ENCODE measurements around the gene PRKAR1B.

The PRKAR1B gene

GRCh38 chr7:684416-684815 lies 42.7 kb downstream of the PRKAR1B start:
- no peaks in the 10 kb centered on the region for H3K9me2 ChIP-seq (replicated peaks; ENCODE audit: low read depth, low read length)
- no peak overlapping the region for H3K4me2 ChIP-seq (ENCODE audit: low read depth, low read length, poor library complexity, severe bottlenecking)
- no peak for TF ChIP-seq CTCF (conservative IDR thresholded peaks at IDR 0.05; ENCODE audit: low read length)
- no peak for TF ChIP-seq EZH2phosphoT487 (IDR thresholded peaks at IDR 0.05; ENCODE audit: borderline replicate concordance)
- H4K20me1 ChIP-seq (ENCODE audit: insufficient read depth, low read length, poor library complexity, severe bottlenecking) = no peaks in the 10 kb centered on the region
- H3K4me3 ChIP-seq (ENCODE audit: low read length, poor library complexity, severe bottlenecking) = no peak overlapping the region
- no peaks in the 10 kb centered on the region for H3K4me1 ChIP-seq (ENCODE audit: insufficient read depth, low read length, poor library complexity, severe bottlenecking)
- no peak overlapping the region for H3K9ac ChIP-seq (ENCODE audit: low read depth, low read length, poor library complexity, severe bottlenecking)
- no peak overlapping the region for H2AFZ ChIP-seq (ENCODE audit: low read length)
- H3K79me2 ChIP-seq (ENCODE audit: insufficient read depth, low read length) = no peaks in the 10 kb centered on the region
- no peaks in the 10 kb centered on the region for H3F3A ChIP-seq (ENCODE audit: low read depth)
- H3K9me3 ChIP-seq (ENCODE audit: insufficient read depth, low read depth, low read length) = peaks cover 13% of the 10 kb centered on the region; the same call in 1 of the 2 replicates
- no peaks in the 10 kb centered on the region for H3K27me3 ChIP-seq (ENCODE audit: insufficient read depth, low read length, poor library complexity, severe bottlenecking)
- no peaks in the 10 kb centered on the region for H3K36me3 ChIP-seq (ENCODE audit: insufficient read depth, low read length)

- Histone ChIP-seq H3K27me3 (ENCODE audit: insufficient read depth, low read length, poor library complexity, severe bottlenecking) (no peaks in the 10 kb centered on the region), H4K20me1 (ENCODE audit: insufficient read depth, low read length, poor library complexity, severe bottlenecking) (no peaks in the 10 kb centered on the region), H3K9me3 (ENCODE audit: insufficient read depth, low read depth, low read length) (peaks cover 11% of the 10 kb centered on the region; the same call in 1 of the 2 replicates), H3K4me2 (ENCODE audit: low read depth, low read length, poor library complexity, severe bottlenecking) (no peak overlapping the region), H3K9ac (ENCODE audit: low read depth, low read length, poor library complexity, severe bottlenecking) (no peak overlapping the region), H3F3A (ENCODE audit: low read depth) (no peaks in the 10 kb centered on the region), H3K4me1 (ENCODE audit: insufficient read depth, low read length, poor library complexity, severe bottlenecking) (no peaks in the 10 kb centered on the region), H3K4me3 (ENCODE audit: low read length, poor library complexity, severe bottlenecking) (no peak overlapping the region), H3K36me3 (ENCODE audit: insufficient read depth, low read length) (no peaks in the 10 kb centered on the region), H2AFZ (ENCODE audit: low read length) (no peak overlapping the region), H3K79me2 (ENCODE audit: insufficient read depth, low read length) (no peaks in the 10 kb centered on the region), H3K9me2 (replicated peaks; ENCODE audit: low read depth, low read length) (no peaks in the 10 kb centered on the region)
- TF ChIP-seq EZH2phosphoT487 (IDR thresholded peaks at IDR 0.05; ENCODE audit: borderline replicate concordance) (no peak), CTCF (conservative IDR thresholded peaks at IDR 0.05; ENCODE audit: low read length) (no peak)
Observed at GRCh38 chr7:683526-684205, 43.4 kb downstream of the PRKAR1B start.

- TF ChIP-seq CTCF (conservative IDR thresholded peaks at IDR 0.05; ENCODE audit: low read length) (no peak), EZH2phosphoT487 (IDR thresholded peaks at IDR 0.05; ENCODE audit: borderline replicate concordance) (no peak)
- Histone ChIP-seq H3K4me1 (ENCODE audit: insufficient read depth, low read length, poor library complexity, severe bottlenecking) (no peaks in the 10 kb centered on the region), H2AFZ (ENCODE audit: low read length) (no peak overlapping the region), H3K4me3 (ENCODE audit: low read length, poor library complexity, severe bottlenecking) (no peak overlapping the region), H3K27me3 (ENCODE audit: insufficient read depth, low read length, poor library complexity, severe bottlenecking) (no peaks in the 10 kb centered on the region), H4K20me1 (ENCODE audit: insufficient read depth, low read length, poor library complexity, severe bottlenecking) (no peaks in the 10 kb centered on the region), H3F3A (ENCODE audit: low read depth) (no peaks in the 10 kb centered on the region), H3K9ac (ENCODE audit: low read depth, low read length, poor library complexity, severe bottlenecking) (no peak overlapping the region), H3K9me3 (ENCODE audit: insufficient read depth, low read depth, low read length) (peaks cover 8% of the 10 kb centered on the region; the same call in 1 of the 2 replicates), H3K79me2 (ENCODE audit: insufficient read depth, low read length) (no peaks in the 10 kb centered on the region), H3K9me2 (replicated peaks; ENCODE audit: low read depth, low read length) (no peaks in the 10 kb centered on the region), H3K4me2 (ENCODE audit: low read depth, low read length, poor library complexity, severe bottlenecking) (no peak overlapping the region), H3K36me3 (ENCODE audit: insufficient read depth, low read length) (no peaks in the 10 kb centered on the region)
Observed at GRCh38 chr7:682810-683209, 44.3 kb downstream of the PRKAR1B start.

Data from Loucy (cell line).